MM.1S (cell line): ENCODE results near the gene SEMA4C.

ENCODE experiments used
- DNase-seq: peaks from one replicate; pipeline ENCODE4 v3.0.0-alpha.2; 2015
- H2AFZ ChIP-seq: fragments of 300-600 bp; sonication (generic); 2 replicates; pipeline ENCODE4 v1.6.0; 2016; ENCODE audit warnings: antibody characterized with exemption, low read length
- H3F3A ChIP-seq: fragments of 300-600 bp; sonication (generic); 2 replicates; pipeline ENCODE4 v1.6.1; 2016; ENCODE audit warnings: mild to moderate bottlenecking, antibody characterized with exemption, low read length, moderate library complexity, mixed read lengths; ENCODE audit not compliant: insufficient read depth
- H3K27ac ChIP-seq: fragments of 300-600 bp; sonication (generic); 2 replicates; pipeline ENCODE4 v1.5.1; 2016; ENCODE audit warnings: mild to moderate bottlenecking, low read length
- H3K27me3 ChIP-seq: fragments of 300-600 bp; sonication (generic); replicated peaks from 2 replicates; pipeline ENCODE4 v1.6.0; 2016; ENCODE audit warnings: low read length; ENCODE audit not compliant: insufficient read depth
- H3K36me3 ChIP-seq: fragments of 300-600 bp; sonication (generic); replicated peaks from 2 replicates; pipeline ENCODE4 v1.6.1; 2016; ENCODE audit warnings: mild to moderate bottlenecking, low read length, mixed read lengths; ENCODE audit not compliant: insufficient read depth
- H3K4me1 ChIP-seq: fragments of 300-600 bp; sonication (generic); 2 replicates; pipeline ENCODE4 v1.6.1; 2016; ENCODE audit warnings: low read length, mixed read lengths
- H3K4me2 ChIP-seq: fragments of 300-600 bp; sonication (generic); 2 replicates; pipeline ENCODE4 v1.6.0; 2016; ENCODE audit warnings: low read depth, low read length
- H3K4me3 ChIP-seq: fragments of 300-600 bp; sonication (generic); 2 replicates; pipeline ENCODE4 v1.5.1; 2016; ENCODE audit warnings: low read length, mixed read lengths
- H3K79me2 ChIP-seq: fragments of 300-600 bp; sonication (generic); 2 replicates; pipeline ENCODE4 v1.6.1; 2016; ENCODE audit warnings: mixed run types, low read length, mixed read lengths
- H3K9ac ChIP-seq: fragments of 300-600 bp; sonication (generic); 2 replicates; pipeline ENCODE4 v1.6.1; 2016; ENCODE audit warnings: low read length, mixed read lengths
- H3K9me2 ChIP-seq: fragments of 300-600 bp; sonication (generic); replicated peaks from 2 replicates; pipeline ENCODE4 v1.6.1; 2016; ENCODE audit warnings: mild to moderate bottlenecking, low read length, mixed read lengths; ENCODE audit not compliant: insufficient read depth
- H3K9me3 ChIP-seq: fragments of 300-600 bp; sonication (generic); replicated peaks from 2 replicates; pipeline ENCODE4 v1.6.1; 2016; ENCODE audit warnings: mild to moderate bottlenecking, low read length, mixed read lengths; ENCODE audit not compliant: insufficient read depth
- H4K20me1 ChIP-seq: fragments of 300-600 bp; sonication (generic); 2 replicates; pipeline ENCODE4 v1.6.1; 2016; ENCODE audit warnings: mild to moderate bottlenecking, low read length, moderate library complexity, mixed read lengths; ENCODE audit not compliant: insufficient read depth
- EZH2 ChIP-seq: fragments of 300-600 bp; sonication (generic); optimal IDR thresholded peaks from 2 replicates; pipeline ENCODE3; 2017; ENCODE audit warnings: low read depth, mild to moderate bottlenecking, antibody characterized with exemption, low read length, mixed read lengths
- EZH2phosphoT487 ChIP-seq: fragments of 300-600 bp; sonication (generic); IDR thresholded peaks from 2 replicates; pipeline ENCODE4 v1.6.1; 2018; ENCODE audit warnings: antibody characterized with exemption, low read length
- TF ChIP-seq, protein P1 (sequence below): fragments of 300-600 bp; sonication (generic); IDR thresholded peaks from 2 replicates; pipeline ENCODE4 v1.5.1; 2016; ENCODE audit warnings: antibody characterized with exemption, low read length, mixed read lengths

Gene SEMA4C

DNA sequence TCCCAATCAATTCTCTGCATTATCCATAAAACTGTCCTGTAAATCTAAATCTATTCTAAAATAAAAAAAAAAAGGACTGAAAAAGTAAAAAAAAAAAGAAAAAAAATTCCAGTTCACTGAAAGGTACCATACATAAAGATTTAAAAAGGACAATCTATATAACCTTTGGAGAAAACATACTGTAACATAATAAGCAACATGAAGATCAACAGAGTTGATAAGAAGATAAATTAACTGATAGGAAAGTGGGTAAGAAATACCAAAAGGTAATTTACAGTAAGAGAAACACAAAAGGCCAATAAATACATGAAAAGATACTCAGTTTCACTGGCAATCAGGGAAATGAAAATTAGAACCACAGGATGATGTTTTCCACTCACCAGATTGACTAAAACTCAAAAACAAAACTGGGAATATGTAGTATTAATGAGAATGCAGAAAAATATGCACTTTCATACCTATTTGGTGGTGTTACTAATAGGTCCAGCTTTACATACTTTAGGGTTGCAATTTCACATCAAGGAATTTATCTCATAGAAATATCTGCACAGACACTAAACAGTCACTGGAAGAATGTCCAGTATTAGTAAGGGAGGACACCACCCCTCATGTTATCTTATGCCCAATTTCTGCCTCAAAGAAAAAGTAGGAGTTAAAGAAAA, 48.3 kb upstream of the SEMA4C start:
- no peak overlapping the region for H3K4me3 ChIP-seq
- H4K20me1 ChIP-seq = no peaks in the 10 kb centered on the region
- peaks cover 18% of the 10 kb centered on the region for H3K27me3 ChIP-seq
- H2AFZ ChIP-seq = no peak overlapping the region
- TF ChIP-seq, protein P1, sequence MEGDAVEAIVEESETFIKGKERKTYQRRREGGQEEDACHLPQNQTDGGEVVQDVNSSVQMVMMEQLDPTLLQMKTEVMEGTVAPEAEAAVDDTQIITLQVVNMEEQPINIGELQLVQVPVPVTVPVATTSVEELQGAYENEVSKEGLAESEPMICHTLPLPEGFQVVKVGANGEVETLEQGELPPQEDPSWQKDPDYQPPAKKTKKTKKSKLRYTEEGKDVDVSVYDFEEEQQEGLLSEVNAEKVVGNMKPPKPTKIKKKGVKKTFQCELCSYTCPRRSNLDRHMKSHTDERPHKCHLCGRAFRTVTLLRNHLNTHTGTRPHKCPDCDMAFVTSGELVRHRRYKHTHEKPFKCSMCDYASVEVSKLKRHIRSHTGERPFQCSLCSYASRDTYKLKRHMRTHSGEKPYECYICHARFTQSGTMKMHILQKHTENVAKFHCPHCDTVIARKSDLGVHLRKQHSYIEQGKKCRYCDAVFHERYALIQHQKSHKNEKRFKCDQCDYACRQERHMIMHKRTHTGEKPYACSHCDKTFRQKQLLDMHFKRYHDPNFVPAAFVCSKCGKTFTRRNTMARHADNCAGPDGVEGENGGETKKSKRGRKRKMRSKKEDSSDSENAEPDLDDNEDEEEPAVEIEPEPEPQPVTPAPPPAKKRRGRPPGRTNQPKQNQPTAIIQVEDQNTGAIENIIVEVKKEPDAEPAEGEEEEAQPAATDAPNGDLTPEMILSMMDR = no peak
- no peaks in the 10 kb centered on the region for H3K9me2 ChIP-seq
- H3F3A ChIP-seq = no peaks in the 10 kb centered on the region
- no peak overlapping the region for H3K27ac ChIP-seq
- H3K4me2 ChIP-seq = no peak overlapping the region
- H3K36me3 ChIP-seq = no peaks in the 10 kb centered on the region
- H3K4me1 ChIP-seq = no peaks in the 10 kb centered on the region
- no peaks in the 10 kb centered on the region for H3K79me2 ChIP-seq
- no peak for DNase-seq
- no peak overlapping the region for H3K9ac ChIP-seq
- no peaks in the 10 kb centered on the region for H3K9me3 ChIP-seq

DNA sequence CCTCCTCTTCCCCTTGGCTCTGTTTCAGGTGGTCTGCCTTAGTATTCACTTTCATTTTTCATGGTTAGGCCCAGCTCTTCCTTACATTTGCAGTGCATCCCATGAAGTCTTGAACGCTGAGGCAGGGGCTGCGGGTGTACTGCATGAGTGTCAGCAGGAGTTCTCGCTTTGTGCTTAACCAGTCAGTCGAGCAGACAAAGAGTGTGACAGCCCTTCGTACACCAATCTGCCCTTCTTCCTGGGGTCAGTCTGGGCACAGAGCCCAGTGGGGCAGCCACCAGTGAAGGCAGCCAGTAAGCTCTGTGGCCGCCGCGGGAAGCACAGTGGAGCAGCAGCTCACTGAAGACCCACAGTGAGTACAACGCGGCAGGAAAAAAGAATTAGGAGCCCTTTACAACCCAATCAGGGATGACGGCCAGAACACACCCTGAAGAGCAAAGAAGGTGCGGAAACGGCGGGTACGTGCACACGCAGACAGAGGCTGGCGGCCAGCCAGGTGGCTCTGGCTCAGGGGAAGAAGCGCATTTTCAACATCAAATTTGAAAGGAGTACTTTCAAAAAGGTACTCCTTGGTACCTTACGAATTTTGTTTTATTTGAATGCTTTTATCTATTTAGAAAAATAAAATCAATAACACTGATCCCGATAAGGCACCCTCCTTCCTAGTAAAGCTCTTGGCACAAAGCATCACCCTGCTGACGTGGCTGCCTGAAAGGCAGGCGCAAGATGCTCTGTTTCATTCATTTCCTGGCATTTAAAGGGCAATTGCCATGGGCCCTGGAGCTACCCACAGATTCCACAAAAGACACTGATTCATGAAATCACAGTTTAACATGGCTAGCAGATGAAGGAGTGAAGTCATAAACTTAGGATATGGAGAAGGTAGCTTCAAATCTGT, 47.0 kb upstream of the SEMA4C start:
- TF ChIP-seq EZH2 = no peak
- TF ChIP-seq, protein P1 = no peak
- TF ChIP-seq EZH2phosphoT487 = no peak
- H3K9ac ChIP-seq = no peak overlapping the region
- no peak overlapping the region for H2AFZ ChIP-seq
- H3F3A ChIP-seq = no peaks in the 10 kb centered on the region
- H3K27me3 ChIP-seq = peaks cover 26% of the 10 kb centered on the region
- H3K9me3 ChIP-seq = no peaks in the 10 kb centered on the region
- H3K79me2 ChIP-seq = no peaks in the 10 kb centered on the region
- no peak overlapping the region for H3K4me2 ChIP-seq
- no peak overlapping the region for H3K4me3 ChIP-seq
- H3K36me3 ChIP-seq = no peaks in the 10 kb centered on the region
- DNase-seq = no peak
- no peaks in the 10 kb centered on the region for H4K20me1 ChIP-seq
- no peak overlapping the region for H3K27ac ChIP-seq
- no peaks in the 10 kb centered on the region for H3K9me2 ChIP-seq
- no peaks in the 10 kb centered on the region for H3K4me1 ChIP-seq

DNA sequence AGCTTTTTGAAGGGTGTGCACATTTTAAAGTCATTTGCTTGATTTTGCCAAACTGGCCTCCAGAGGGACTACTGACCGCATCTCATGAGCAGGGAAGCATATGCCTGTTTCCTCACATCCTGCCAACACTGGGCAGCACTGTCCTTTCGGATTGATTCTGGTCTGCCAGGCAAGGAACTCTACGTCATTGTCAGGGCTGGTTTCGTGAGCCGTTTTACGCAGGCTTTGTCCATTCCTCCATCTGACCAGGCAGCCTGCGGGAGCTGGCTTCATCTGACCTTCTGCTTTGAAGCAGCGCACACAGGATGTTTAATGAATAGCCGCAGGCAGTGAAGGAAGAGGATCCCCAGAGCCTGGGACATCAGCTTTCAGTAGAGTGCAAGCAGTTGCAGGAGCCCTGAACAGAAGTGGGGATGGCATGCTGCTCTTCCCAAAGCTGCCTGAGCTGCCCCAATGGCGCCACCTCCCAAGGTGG, 46.3 kb upstream of the SEMA4C start:
- no peak for DNase-seq
- H3K27ac ChIP-seq = no peak overlapping the region
- peaks cover 26% of the 10 kb centered on the region for H3K27me3 ChIP-seq
- no peak for TF ChIP-seq EZH2phosphoT487
- TF ChIP-seq, protein P1 = no peak
- no peak for TF ChIP-seq EZH2
- H2AFZ ChIP-seq = no peak overlapping the region
- H3K79me2 ChIP-seq = no peaks in the 10 kb centered on the region
- H3K9ac ChIP-seq = no peak overlapping the region
- no peaks in the 10 kb centered on the region for H3K4me1 ChIP-seq
- no peaks in the 10 kb centered on the region for H3K9me3 ChIP-seq
- H3F3A ChIP-seq = no peaks in the 10 kb centered on the region
- H3K36me3 ChIP-seq = no peaks in the 10 kb centered on the region
- no peak overlapping the region for H3K4me3 ChIP-seq
- H3K9me2 ChIP-seq = no peaks in the 10 kb centered on the region
- no peaks in the 10 kb centered on the region for H4K20me1 ChIP-seq
- H3K4me2 ChIP-seq = no peak overlapping the region
